HG03039 (cell line): ENCODE data around the gene CAPN2.

Experiments
- ATAC-seq: cut with Tn5 transposase; IDR thresholded peaks from one replicate; pipeline ENCODE4 v1.9.1; 2021; ENCODE audit warnings: mild to moderate bottlenecking, moderate library complexity; ENCODE audit not compliant: unreplicated experiment

Gene CAPN2

DNA sequence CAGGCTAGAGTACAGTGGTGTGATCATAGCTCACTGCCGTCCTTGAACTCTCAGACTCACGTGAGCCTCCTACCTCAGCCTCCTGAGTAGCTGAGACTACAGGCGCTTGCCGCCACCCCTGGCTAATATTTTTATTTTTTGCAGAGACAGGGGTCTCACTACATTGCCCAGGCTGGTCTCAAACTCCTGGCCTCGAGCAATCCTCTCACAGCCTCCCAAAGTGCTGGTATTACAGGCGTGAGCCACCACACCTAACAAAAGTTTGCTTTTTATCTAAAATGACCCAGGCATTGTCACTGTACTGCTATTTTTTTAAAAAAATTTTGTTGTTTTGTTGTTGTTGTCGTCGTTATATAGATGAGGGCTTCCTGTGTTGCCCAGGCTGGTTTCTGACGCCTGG is 46.4 kb downstream of the CAPN2 start:
- ATAC-seq, result no peak

DNA sequence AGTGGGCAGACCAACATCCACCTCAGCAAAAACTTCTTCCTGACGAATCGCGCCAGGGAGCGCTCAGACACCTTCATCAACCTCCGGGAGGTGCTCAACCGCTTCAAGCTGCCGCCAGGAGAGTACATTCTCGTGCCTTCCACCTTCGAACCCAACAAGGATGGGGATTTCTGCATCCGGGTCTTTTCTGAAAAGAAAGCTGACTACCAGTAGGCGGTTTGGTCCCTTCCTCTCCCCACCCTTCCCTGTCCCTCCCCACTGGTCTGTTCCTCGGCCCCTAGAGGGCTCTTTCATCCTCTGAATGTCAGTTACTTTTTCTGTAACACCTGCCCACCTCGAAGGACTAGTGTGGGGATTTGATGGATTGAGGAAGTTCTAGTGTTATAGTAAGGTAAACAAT is 46.9 kb downstream of the CAPN2 start:
- ATAC-seq, result no peak

DNA sequence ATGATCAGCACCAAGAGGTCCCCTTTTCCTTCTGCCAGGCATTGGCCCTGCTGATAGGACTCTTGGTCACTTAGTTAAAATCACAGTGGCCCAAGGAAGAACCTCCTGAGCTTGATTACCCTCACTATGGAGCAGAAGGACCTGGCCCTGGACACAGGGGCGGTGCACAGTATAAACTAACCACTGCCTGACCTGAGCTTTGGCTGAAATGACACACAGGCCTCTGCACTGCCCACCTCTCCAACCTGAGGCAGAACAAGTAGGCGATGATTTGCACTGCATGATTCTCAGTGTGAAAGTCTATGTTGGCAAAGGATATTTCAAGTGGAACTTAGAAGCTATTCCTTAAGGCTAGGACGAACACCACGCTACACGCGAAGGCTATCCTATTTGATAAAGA is 48.5 kb downstream of the CAPN2 start:
- ATAC-seq, result no peak

DNA sequence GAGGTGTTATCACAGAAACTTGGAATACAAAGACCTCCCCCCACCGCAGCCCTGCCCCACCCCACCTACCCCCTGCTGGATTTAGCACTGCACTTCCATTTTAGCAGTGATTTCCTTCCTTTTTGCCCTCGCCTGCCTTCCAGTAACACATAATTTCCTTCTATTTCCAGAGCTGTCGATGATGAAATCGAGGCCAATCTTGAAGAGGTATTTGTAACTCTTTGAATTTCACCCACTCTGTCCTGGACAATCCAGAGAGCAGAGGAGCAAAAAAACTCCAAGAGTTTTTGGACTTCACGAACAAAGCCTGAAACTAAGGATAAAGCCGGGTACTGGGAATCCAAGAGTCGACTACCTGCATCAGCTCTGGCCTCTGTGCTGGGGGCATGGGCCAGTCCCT is 49.1 kb downstream of the CAPN2 start:
- ATAC-seq, result no peak

DNA sequence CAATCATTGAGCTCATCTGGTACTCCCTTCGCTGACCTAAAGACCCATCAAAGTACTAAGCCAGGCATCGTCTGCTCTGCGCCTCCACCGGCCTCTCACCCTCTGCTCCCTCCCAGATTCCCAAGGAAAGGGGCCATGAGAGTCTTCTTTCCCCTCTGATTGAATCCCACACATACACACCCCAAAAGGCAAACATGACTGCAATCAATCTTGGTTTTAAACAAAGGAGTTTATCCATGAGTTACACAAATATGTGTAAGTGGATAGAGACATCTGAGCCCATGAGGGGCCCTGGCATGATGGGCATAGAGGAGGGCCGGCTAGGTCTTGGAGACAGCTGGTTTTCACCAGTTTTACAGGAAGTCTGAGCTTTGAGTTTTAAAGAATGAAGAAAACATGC is 50.9 kb downstream of the CAPN2 start:
- ATAC-seq, result no peak

DNA sequence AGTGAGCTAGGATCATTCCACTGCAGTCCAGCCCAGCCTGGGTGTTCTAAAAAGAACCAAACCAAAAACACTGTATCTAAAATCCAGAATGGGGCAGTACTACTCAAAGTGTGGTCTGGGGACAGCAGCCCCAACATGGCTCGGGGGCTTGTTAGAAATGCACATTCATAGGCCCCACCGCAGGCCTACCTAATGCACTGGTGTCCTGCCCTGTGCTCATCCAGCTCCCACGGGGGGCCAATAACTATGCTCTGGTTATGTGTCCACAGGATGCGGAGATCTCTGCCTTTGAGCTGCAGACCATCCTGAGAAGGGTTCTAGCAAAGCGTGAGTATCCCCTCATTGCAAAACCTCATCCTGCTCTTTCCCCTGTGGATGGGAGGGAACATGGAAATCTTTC is 51.5 kb downstream of the CAPN2 start:
- ATAC-seq, result no peak

DNA sequence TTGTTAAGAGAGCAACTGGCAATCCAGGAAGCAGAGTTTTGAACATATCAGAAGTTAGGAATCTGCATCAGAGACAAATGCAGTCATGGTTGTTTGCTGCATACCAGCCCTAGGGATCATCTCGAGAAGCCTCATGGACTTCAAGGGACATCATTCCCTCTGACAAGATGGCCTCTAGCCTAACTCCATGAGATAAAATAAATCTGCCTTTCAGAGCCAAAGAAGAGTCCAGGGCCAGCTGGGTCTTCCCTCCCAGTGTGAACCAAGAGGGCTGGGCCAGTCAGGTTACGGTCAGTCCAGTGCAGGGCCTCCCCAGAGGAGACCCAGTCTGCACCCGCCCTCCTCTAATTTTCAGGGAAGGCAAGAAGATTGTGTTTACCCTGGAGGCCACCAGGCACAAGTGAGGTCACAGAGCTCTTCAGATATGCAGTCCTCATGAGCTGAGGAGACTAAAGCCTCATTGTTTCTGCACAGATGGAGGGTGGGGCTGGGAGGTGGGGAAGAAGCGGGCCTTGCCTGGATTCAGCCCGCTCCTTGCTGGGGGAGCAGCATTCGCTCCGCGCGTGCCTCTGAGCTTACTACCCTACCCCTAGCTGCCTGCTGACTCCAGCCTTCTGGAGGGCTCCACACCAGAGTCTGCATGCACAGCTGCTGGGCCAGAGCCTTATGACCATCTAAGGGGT is 52.8 kb downstream of the CAPN2 start:
- ATAC-seq, result no peak

DNA sequence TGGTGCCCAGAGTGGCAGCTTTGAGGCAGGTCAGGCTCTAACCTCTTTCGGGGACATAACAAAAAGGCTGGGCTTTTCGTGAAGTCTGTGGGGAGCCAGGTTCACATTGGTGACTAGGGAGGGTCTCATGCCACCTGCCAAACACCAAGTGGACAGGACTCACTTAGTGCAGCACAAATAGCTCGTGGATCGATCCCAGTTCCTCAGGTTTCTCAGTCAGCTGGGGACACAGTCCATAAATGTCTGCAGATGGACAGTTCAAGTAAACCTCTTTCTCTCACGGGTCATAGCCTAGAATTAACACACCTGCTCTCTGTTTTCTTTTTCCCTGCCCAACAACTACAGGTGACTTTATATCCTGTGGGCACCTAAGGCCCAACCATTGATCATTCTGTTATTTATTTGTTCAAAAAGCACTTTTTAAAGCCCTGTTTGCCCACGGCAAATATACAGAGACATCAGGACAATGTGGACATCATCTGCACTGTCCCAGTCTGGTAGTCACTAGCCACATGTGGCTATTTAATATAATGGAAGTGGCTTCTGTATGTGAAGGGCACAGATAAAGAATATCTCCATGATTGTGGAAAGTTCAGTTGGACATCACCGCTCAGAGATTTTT is 53.5 kb downstream of the CAPN2 start:
- no peak for ATAC-seq

DNA sequence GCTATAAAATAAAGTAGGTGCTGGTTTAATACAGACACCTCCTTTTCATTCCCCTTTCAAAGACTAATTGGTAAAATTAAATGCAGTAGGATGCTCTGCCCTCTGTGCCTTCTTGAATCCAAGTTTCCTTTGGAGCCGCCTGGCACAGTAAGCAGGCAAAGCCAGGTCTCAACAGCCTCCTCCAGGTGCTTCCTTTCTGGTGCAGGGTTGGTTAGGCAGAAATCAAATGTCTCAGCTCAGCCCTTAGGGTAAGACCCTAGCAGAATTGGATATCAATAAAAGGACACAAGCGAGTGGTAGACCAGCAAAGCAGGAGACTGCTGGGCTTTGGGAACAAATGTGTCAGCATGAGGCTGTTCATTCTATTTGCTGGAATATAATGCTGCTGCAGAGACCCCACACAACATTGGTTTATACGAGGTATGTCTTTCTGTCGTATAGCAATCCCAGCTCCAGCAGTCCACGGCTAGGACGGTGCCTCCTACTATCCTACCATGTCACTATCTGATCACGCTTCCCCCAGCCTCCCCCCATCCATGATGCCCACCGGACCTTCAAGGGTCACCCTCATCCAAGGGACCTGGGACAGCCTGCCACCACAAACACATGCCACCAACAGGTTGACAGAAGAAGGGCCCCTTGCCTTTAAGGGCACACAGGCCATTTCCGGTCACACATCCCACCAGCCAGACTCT is 58.4 kb downstream of the CAPN2 start:
- no peak for ATAC-seq

DNA sequence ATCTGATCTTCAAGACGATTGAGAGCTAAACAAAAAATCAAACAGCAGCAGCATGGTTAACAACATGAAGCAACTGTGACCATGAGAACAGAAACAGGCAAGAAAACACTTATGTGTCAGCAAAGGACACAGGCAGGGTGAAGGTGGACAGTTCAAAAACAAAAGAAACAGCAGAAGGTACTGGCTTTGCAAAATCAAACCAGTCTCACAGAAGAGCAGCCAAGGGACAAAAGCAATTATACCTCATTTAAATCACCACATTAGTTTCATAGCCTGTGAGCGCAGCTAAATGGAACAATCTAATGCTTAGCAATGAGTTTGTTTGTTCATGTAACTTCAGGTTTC is 59.1 kb downstream of the CAPN2 start:
- ATAC-seq, result no peak

DNA sequence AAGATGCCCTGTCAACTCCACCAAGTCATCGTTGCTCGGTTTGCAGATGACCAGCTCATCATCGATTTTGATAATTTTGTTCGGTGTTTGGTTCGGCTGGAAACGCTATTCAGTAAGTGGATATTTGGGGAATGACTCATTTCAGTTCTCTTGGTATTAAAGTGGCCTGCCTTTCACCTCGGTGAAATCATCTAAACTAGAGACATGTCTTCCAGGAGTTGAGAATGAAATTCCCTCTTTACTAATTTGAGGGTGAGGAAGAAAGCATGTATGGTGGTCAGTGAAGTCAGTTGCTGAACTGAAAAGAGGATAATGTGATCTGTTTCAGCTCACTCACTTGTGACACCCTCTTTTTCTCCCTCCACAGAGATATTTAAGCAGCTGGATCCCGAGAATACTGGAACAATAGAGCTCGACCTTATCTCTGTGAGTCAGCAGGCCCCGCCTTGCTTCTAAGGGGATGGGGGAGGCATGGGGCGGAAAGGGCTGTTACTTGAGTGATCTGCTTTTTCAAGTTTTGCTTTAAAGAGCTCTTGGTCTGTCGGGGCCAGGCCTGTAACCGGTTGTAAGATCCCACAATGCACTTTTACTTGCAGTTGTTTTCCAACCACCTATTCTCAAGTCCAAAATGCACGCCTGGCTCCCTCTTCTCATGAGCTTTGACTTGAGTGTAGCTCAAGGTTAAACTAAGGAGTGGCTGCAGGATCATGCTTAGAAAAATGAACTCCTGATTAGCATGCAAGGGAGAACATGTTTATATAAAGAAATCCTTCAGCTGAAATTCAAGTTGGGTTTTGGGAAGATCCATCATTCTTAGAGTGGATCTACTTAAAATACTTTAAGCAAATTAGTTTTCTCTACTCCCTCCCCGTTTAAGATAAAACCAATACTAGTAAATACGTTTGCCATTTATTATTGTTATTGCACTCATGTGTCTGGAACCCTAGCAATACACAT is 59.8 kb downstream of the CAPN2 start:
- ATAC-seq, result no peak

DNA sequence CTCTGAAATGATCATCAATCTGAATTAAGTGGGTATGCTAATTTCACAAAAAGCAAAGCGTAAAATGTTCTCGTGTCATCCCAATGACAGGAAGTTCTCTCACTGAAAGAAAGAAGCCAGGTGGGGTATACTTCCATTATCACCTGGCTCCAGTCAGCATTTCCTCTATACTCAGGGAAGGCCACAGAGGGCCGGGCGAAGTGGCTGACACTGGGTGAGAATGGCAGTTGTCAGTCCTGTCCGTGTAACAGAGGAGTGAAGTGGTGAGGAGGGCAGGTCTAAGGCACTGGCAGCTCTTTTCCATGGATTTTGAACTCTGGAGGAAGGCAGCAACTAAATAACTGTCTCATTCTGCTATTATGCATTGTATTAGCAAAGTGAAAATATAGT is 60.4 kb downstream of the CAPN2 start:
- no peak for ATAC-seq

DNA sequence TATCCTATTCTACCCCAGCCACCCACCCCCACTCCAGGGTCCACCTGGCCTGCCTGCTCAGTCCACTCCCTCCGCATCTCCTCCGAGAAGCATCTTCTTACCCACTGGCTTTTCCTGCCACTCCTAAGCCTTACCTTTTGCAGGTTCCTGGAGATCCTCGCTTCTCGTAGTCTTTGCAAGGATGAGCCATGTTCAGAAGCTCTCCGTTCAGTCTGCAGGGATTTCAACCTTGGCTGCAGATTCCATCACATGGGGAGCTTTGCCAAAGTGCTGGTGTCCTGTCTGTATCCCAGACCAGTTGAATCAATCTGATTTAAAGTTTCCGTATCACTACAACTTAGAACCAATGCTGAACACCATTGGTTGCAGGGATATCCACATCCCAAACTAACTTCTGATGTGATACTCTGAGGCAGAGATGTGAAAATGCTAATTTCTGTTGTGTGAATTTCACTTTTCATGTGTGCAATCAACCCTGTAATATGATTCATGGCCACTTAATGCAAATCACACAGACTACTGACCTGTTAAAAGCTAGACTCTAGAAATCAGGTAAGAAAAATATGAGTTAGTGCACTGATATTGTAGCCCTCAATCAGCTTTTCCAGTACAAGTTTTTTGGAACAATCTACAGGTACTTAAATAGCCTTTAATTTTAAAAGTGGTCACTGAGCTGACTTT is 61.9 kb downstream of the CAPN2 start:
- ATAC-seq, result no peak

DNA sequence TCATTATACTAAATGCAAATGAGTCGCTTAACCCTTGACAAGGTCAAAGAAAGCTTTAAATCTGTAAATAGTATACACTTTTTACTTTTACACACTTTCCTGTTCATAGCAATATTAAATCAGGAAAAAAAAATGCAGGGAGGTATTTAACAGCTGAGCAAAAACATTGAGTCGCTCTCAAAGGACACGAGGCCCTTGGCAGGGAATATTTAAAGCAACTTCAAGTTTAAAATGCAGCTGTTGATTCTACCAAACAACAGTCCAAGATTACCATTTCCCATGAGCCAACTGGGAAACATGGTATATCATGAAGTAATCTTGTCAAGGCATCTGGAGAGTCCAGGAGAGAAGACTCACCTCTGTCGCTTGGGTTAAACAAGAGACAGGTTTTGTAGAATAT is 62.7 kb downstream of the CAPN2 start:
- no peak for ATAC-seq

DNA sequence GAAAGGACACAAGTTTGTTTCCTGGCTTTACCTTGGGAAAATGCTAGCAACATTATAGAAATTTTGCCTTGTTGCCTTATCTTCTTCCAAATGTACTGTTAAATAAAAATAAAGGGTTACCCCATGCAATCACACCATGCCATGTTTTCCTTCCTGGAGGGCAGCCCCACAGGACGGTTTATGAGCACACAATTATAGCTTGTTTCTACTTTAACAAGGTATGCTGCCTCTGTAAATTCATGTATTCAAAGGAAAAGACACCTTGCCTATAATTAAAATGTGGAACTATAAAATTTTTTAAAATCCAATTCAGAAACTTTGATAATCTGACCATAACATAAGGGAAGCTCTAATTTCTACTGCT is 63.4 kb downstream of the CAPN2 start:
- no peak for ATAC-seq

DNA sequence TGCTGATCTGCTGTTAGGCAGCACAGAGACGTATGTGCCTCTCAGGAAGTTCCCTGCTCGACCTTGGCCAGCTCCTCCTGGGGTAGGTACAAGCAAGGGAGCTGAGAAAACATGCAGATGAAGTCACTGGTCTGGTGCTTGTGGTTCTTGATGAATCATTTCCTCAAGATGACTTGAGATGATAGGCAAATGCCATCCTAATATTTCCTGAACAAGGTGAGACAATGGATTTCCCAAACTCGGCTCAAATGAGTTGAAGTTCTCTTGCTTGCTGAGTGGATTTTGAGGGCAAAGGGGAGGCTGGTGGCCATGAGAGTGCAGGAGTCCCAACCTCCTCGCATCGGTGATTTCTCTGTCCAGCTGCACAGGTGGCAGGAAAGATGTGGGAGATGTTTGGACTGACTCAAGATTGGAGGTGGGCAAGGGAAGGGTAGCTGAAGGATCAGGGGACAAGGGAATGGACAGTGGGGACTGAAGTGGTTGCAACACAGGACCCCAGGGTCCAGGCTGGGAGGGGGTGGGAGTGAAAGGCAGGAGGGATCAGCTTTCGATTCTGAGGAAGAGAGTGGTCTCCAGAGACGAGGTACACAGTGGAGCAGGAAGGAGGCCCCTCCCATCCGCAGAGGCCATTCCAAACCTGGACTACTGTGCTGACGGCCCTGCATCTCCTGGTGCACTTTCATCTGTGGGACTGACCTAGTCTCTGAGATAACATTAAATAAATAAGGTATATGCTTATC is 63.9 kb downstream of the CAPN2 start:
- ATAC-seq, result peak; percentile 55

DNA sequence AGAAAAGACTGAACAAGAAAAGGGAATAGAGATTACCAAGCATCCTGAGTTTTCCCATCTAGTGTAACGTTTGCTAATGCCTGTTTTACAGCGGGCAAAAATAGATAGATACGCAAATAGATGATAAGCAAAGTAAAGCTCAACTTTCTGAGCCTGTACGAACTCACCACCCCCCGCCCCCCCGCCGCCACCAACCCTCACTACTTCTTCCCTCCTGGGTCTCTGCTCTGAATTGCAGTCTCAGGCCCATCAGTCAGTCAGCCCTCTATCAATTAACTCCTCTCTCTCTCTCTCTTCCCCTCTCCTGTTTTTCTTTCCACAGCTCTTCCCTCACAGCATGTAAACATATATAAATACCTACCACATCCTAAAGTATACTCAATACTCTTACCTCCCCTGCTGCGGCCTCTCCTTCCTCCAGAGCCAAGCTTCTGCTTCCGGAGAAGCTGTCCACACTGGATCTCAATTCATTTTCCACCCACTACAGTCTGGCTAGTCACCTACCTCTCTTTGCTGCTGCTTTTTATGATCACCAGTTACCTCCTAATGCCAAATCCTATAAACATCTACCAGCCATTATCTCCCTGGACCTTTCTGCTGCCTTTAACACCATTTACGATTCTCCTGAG is 64.6 kb downstream of the CAPN2 start:
- no peak for ATAC-seq

DNA sequence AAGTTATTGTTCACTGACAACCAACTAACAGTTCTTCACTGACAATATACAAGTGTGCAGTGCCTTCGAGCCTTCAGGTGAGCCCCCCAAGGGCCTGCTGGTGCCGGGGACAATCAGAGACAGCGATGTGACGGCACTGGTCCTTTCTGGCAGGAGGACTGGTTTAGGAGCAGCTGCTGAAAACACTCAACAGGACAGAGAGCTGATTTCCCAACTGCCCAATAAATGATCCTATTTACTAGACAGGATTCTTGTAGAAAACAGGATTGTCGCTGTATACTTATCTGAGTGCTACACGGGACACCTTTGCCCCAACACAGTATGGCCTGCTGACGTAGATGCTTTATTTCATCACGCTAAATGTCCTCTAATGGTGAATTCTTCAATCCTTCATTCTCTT is 68.0 kb downstream of the CAPN2 start:
- no peak for ATAC-seq

DNA sequence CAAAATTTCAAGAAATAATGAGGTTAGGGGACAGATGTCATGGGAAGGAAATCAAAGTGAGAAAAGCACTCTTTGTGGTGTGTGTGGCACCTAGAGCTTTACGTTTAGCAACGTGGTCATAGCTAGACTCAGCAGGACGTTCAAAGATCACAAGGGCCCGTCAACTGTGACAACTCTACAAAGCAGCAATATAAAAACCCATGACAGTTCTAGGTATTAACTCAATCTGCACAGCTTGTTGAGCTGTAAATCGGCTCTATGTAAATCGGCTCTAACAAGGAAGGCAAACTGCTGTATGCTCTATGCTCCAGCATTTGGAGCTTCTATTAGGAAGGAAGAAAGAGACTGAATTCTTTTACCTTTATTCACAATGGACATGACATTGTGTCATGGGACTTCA is 68.6 kb downstream of the CAPN2 start:
- no peak for ATAC-seq

DNA sequence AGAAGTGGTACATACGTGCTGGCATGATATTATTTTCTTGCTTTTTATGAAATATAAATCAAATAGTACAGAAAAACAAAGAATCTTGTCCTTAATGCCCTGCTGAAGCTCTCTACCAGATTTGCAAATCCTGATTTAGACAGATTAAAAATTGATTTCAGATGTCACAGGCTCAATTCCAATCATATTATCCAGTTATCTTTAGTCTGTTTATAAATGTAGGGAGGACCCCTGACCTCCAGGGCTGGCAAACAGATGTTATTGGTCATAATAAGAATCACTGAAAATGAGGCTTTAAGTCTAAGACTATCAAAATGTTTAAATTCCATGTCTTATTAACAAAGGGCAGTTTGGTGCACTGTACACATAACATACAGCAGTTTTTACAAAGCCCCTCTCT is 71.3 kb downstream of the CAPN2 start:
- no peak for ATAC-seq
